Measurements from ENCODE around the gene TJP3. TPM values are rescaled to one million over a fixed set of nuclear protein-coding genes. Genes with fewer than 3 reads are reported as not detected.
"Not testable (repeated sequence)": the region's sequence is repeated elsewhere in the genome, so short reads cannot be mapped to it uniquely, and the experiment has no call there.

Gene TJP3
- total RNA-seq, 4 donors from 2014 or later = 29.7 to 43.7 (median 39.8) TPM

- intact Hi-C loops (cut with DNase I) = no loop called here
- no peak for TF ChIP-seq POLR2A (IDR thresholded peaks at IDR 0.05)
- no peak for TF ChIP-seq CTCF (IDR thresholded peaks at IDR 0.05)
- Histone ChIP-seq H3K27ac (no peak overlapping the region), H3K4me3 (replicated peaks in 1 of 3) (no peak overlapping the region), H3K9me3 (no peaks in the 10 kb centered on the region), H3K36me3 (peaks cover 33 to 45% of the 10 kb centered on the region in 2 donors), H3K4me1 (no peaks in the 10 kb centered on the region), H3K27me3 (no peaks in the 10 kb centered on the region)
- 90 to 96% methylated on average over 21 to 27 of the region's 51 CpGs for WGBS, 2 donors
- DNase-seq = no peak
Measured at GRCh38 chr19:3753631-3754410, 45.6 kb downstream of the TJP3 start.

DNA sequence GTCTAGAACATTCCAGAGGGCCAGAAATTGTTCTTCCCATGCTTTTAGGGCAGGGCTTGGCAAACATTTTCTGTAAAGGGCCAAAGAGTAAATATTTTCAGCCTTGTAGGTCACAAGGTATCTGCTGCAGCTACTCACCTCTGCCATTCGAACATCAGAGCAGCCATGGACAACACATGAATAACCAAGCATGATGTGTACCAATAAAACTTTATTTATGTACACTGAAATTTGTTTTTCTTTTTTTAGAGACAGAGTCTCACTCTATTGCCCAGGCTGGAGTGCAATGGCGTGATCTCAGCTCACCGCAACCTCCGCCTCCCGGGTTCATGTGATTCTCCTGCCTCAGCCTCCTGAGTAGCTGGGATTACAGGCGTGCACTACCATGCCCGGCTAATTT is 49.5 kb downstream of the TJP3 start:
- H3K27me3 ChIP-seq; DNase-seq; H3K4me3 ChIP-seq (replicated peaks in 1 of 3); intact Hi-C loops (cut with DNase I); H3K9me3 ChIP-seq; H3K27ac ChIP-seq: not testable (repeated sequence)
- Histone ChIP-seq H3K4me1 (peaks cover 5 to 21% of the 10 kb centered on the region in 2 donors), H3K36me3 (peaks cover 0 to 14% of the 10 kb centered on the region in 2 donors)
- 95 to 96% methylated on average over 7 of the region's 7 CpGs for WGBS, 2 donors

DNA sequence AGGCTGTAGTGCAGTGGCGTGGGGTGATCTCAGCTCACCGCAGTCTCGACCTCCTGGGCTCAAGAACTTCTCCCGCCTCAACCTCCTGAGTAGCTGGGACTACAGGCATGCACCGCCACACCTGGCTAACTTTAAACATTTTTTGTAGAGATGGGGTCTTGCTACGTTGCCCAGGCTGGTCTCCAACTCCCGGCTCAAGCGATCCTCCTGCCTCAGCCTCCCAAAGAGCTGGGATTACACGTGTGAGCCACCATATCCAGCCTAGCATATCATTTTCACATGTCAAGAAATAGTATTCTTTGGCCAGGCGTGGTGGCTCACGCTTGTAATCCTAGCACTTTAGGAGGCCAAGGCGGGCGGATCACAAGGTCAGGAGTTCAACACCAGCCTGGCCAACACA is 50.1 kb downstream of the TJP3 start:
- H3K4me3 ChIP-seq (replicated peaks in 1 of 3); H3K9me3 ChIP-seq; H3K36me3 ChIP-seq; H3K27ac ChIP-seq; intact Hi-C loops (cut with DNase I); DNase-seq; H3K27me3 ChIP-seq: not testable (repeated sequence)
- WGBS, 2 donors = 94% methylated on average over 13 of the region's 13 CpGs
- H3K4me1 ChIP-seq = peaks cover 8 to 24% of the 10 kb centered on the region in 2 donors

DNA sequence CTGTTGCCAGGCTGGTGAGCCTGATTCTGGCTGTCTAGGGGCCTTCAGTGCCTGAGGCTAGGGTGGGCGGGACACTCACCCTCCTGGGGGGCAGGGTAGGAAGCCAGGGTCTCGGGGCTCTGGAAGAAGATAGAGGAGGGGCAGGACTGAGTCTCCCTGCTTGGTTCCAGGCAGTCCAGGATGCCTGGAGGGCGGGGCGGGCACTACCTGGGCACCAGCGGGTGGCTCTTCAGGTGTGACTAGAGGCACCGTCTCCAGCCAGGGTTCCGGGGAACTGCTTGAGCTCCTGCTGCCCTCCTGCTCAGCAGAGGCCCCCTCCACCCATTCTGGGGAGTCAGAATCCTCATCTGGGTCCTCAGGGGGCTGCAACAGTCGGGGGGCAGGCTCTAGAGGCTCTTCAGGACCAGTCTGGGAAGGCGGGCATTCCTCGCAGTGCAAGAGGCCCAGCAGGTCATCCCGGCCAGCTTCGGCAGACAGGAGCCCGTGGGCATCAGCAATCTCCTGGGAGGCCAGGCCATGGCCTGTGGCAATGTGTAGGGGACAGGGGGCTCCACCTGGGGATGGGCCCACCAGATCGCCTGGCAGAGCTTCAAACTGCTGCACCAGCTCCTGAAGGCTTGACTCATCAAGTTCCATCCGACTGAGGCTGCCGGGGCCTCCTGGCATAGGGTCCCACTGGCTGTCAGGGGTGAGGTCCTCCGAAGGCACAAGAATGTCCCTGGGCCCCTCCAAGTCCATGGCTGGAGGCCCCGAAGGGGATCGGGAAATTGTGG is 51.5 kb downstream of the TJP3 start:
- intact Hi-C loops (cut with DNase I) = no loop called here
- Histone ChIP-seq H3K9me3 (no peaks in the 10 kb centered on the region), H3K27ac (no peak overlapping the region), H3K4me1 (peaks cover 13 to 31% of the 10 kb centered on the region in 2 donors), H3K27me3 (no peaks in the 10 kb centered on the region), H3K4me3 (replicated peaks in 1 of 3) (no peak overlapping the region), H3K36me3 (no peaks in the 10 kb centered on the region)
- WGBS, 2 donors = 92 to 95% methylated on average over 6 to 17 of the region's 19 CpGs
- TF ChIP-seq POLR2A (IDR thresholded peaks at IDR 0.05) = no peak
- TF ChIP-seq CTCF (IDR thresholded peaks at IDR 0.05) = no peak
- DNase-seq = no peak

- peak overlapping the region; percentile 69 to 92 (median 76) for H3K4me3 ChIP-seq (replicated peaks in 1 of 3)
- H3K27me3 ChIP-seq = no peaks in the 10 kb centered on the region
- H3K4me1 ChIP-seq = peaks cover 13 to 31% of the 10 kb centered on the region in 2 donors
- no peak for DNase-seq
- intact Hi-C loops (cut with DNase I) = no loop called here
- WGBS, 2 donors = 35 to 42% methylated on average over 7 of the region's 7 CpGs
- H3K36me3 ChIP-seq = peaks cover 0 to 10% of the 10 kb centered on the region in 2 donors
- no peak for TF ChIP-seq POLR2A (IDR thresholded peaks at IDR 0.05)
- no peak for TF ChIP-seq CTCF (IDR thresholded peaks at IDR 0.05)
- H3K9me3 ChIP-seq = no peaks in the 10 kb centered on the region
- peak overlapping the region in 2 of 3 donors; percentile 78 to 96 for H3K27ac ChIP-seq
Measured at GRCh38 chr19:3760871-3761361, 52.7 kb downstream of the TJP3 start.
